GM12872 (cell line): ENCODE data around the gene NUCB2.

Experiments
- TF ChIP-seq, protein P1 (sequence below): IDR thresholded peaks from 3 replicates; pipeline ENCODE4 v1.5.1; 2011; ENCODE audit warnings: low read depth, mild to moderate bottlenecking, low read length, moderate library complexity; ENCODE audit not compliant: insufficient read depth

NUCB2 gene

DNA sequence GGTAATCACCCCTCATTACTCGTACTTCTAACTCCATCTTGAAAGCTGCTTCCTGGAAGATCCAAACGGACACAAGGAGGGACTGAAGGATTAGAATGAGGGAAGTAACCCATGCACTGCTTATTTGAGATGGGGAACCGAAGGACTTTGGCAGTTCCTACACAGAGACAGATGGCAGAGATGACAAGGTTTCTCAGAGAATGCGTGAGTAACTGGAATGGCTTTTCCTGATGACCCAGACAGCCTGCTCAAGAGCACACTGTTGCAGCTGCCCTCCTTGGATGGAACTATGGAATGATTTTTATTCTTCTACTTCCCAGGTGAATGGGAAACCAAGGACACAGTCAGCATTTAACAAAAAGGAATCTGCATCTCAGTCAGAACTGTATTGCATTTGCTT, 104.6 kb downstream of the NUCB2 start:
- TF ChIP-seq, protein P1, sequence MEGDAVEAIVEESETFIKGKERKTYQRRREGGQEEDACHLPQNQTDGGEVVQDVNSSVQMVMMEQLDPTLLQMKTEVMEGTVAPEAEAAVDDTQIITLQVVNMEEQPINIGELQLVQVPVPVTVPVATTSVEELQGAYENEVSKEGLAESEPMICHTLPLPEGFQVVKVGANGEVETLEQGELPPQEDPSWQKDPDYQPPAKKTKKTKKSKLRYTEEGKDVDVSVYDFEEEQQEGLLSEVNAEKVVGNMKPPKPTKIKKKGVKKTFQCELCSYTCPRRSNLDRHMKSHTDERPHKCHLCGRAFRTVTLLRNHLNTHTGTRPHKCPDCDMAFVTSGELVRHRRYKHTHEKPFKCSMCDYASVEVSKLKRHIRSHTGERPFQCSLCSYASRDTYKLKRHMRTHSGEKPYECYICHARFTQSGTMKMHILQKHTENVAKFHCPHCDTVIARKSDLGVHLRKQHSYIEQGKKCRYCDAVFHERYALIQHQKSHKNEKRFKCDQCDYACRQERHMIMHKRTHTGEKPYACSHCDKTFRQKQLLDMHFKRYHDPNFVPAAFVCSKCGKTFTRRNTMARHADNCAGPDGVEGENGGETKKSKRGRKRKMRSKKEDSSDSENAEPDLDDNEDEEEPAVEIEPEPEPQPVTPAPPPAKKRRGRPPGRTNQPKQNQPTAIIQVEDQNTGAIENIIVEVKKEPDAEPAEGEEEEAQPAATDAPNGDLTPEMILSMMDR: no peak
